Caco-2 (cell line): ENCODE results near the gene HTR3B. TPM values are rescaled to one million over a fixed set of nuclear protein-coding genes. Genes with fewer than 3 reads are reported as not detected.

Experiments used
- BruUV-seq: library from RNA; stranded (reverse); fragments of 400-500 nt; replicated peaks from 2 replicates; lab custom pipeline; 2021; lab: Mats Ljungman, UMichigan
- CTCF ChIA-PET: fragments of 300-600 bp; sonication (Branson Sonifier 250); formaldehyde crosslinking; loops from one replicate; lab custom pipeline; 2022; ENCODE audit warnings: antibody characterized with exemption; lab: Charles Lee
- POLR2A ChIA-PET: fragments of 300-600 bp; sonication (Branson Sonifier 250); formaldehyde crosslinking; loops from one replicate; lab custom pipeline; 2022; ENCODE audit warnings: antibody characterized with exemption; lab: Charles Lee
- DNase-seq, 2 experiments: peaks; one replicate each; pipeline versions ENCODE4 v3.0.0 to v3.0.0-alpha.2; 2020 to 2022
- H3K27me3 ChIP-seq: replicated peaks from 2 replicates; pipeline ENCODE4 v1.6.0; 2011; ENCODE audit warnings: low read length; ENCODE audit not compliant: control insufficient read depth, insufficient read depth
- H3K36me3 ChIP-seq: 2 replicates; pipeline ENCODE4 v1.5.1; 2011; ENCODE audit warnings: low read length; ENCODE audit not compliant: control insufficient read depth, insufficient read depth
- H3K4me1 ChIP-seq: fragments of 250-450 bp; sonication (Bioruptor Pico); 2 replicates; pipeline ENCODE4 v1.5.1; 2020; ENCODE audit warnings: mild to moderate bottlenecking
- H3K4me3 ChIP-seq: 2 replicates; pipeline ENCODE4 v1.5.1; 2011; ENCODE audit warnings: low read depth, mild to moderate bottlenecking, control low read depth, low read length
- H3K9me3 ChIP-seq: fragments of 250-450 bp; sonication (Bioruptor Pico); 2 replicates; pipeline ENCODE4 v1.5.1; 2020; ENCODE audit warnings: mild to moderate bottlenecking, moderate library complexity
- H3K27ac Mint-ChIP-seq: one replicate; pipeline ENCODE4 v1.8.0; 2022; ENCODE audit warnings: mixed read lengths; ENCODE audit not compliant: unreplicated experiment
- H3K27me3 Mint-ChIP-seq: one replicate; pipeline ENCODE4 v1.8.0; 2022; ENCODE audit warnings: mixed read lengths; ENCODE audit not compliant: insufficient read depth, unreplicated experiment
- H3K36me3 Mint-ChIP-seq: one replicate; pipeline ENCODE4 v1.8.0; 2022; ENCODE audit warnings: mild to moderate bottlenecking, mixed read lengths; ENCODE audit not compliant: insufficient read depth, unreplicated experiment
- H3K4me1 Mint-ChIP-seq: one replicate; pipeline ENCODE4 v1.8.0; 2022; ENCODE audit warnings: low read depth, mixed read lengths; ENCODE audit not compliant: unreplicated experiment
- H3K4me3 Mint-ChIP-seq: one replicate; pipeline ENCODE4 v1.8.0; 2022; ENCODE audit warnings: mild to moderate bottlenecking, moderate library complexity, mixed read lengths; ENCODE audit not compliant: unreplicated experiment
- H3K9me3 Mint-ChIP-seq: one replicate; pipeline ENCODE4 v1.8.0; 2022; ENCODE audit warnings: mixed read lengths; ENCODE audit not compliant: unreplicated experiment
- CTCF ChIP-seq, 2 experiments: fragments of 200-600 bp in 1 of 2; IDR thresholded peaks; 1 replicate in 1 of 2; 2 replicates in 1 of 2; pipeline versions ENCODE4 v1.5.1 to v1.8.0; 2011 to 2022; ENCODE audit warnings: antibody characterized with exemption in 1 of 2, control low read depth in 1 of 2, inconsistent platforms in 1 of 2, low read depth in 1 of 2, low read length in 1 of 2, mild to moderate bottlenecking in 1 of 2, moderate library complexity in 1 of 2; ENCODE audit not compliant: insufficient read depth in 1 of 2, severe bottlenecking in 1 of 2, unreplicated experiment in 1 of 2
- intact Hi-C: fragments of 100-400 bp; cut with micrococcal nuclease; formaldehyde crosslinking; loops from one replicate; pipeline ENCODE4 v1.10.0; 2022; ENCODE audit not compliant: unreplicated experiment
- total RNA-seq: library from RNA; stranded (reverse); gene quantifications from 2 replicates; pipeline ENCODE4 v1.2.3, GENCODE V29; 2022

HTR3B gene
- total RNA-seq, 1 experiment from 2014 or later = not detected

- Mint-ChIP-seq H3K27me3 (peaks cover 34% of the 10 kb centered on the region), H3K27ac (no peak overlapping the region)
- CTCF ChIA-PET = no interaction called here
Measured at GRCh38 chr11:113954235-113954634, 49.6 kb downstream of the HTR3B start.

DNA sequence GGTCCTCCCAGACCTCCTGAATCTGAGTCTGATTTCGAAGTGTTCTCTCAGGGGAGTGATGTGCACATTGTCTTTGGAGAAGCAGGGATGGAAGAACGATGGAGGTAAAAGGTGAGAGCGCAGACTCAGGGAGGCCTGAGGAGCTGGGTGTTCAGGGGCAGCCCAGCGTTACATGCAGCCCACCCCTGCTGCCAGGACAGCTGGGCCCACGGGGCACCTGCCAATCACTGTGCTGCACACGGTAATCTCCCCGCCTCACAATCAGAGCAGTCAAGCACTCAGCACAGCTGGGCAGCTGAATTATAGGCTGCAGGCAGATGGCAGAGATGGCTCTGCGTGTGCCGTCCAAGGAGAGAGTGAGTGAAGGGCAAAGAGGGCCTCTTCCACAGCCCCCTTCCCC, 52.4 kb downstream of the HTR3B start:
- POLR2A ChIA-PET = no interaction called here
- no peaks in the 10 kb centered on the region for H3K36me3 ChIP-seq
- H3K4me1 ChIP-seq = no peaks in the 10 kb centered on the region
- H3K4me3 Mint-ChIP-seq = no peak overlapping the region
- intact Hi-C loops = no loop called here
- H3K36me3 Mint-ChIP-seq = no peaks in the 10 kb centered on the region
- no peaks in the 10 kb centered on the region for H3K9me3 Mint-ChIP-seq
- no peaks in the 10 kb centered on the region for H3K9me3 ChIP-seq
- H3K4me1 Mint-ChIP-seq = no peaks in the 10 kb centered on the region
- TF ChIP-seq CTCF (IDR thresholded peaks at IDR 0.05; ENCODE audit: insufficient read depth in 1 of 2, low read depth in 1 of 2, low read length in 1 of 2, severe bottlenecking in 1 of 2, unreplicated experiment in 1 of 2) = no peak
- no TSS peak for BruUV-seq
- DNase-seq = no peak
- CTCF ChIA-PET = interaction anchor here (1.3 to 2.1 kb wide), 2 partner anchors 61 to 305 kb away, joined by 3 to 4 read pairs; no protein-coding TSS in a partner anchor
- no peak overlapping the region for H3K4me3 ChIP-seq
- H3K27ac Mint-ChIP-seq = no peak overlapping the region
- peaks cover 31% of the 10 kb centered on the region for H3K27me3 Mint-ChIP-seq
- H3K27me3 ChIP-seq = peaks cover 2% of the 10 kb centered on the region

More at GRCh38 chr11:113954235-113954634, 49.6 kb downstream of the HTR3B start:
- H3K4me3 Mint-ChIP-seq = no peak overlapping the region
- POLR2A ChIA-PET = no interaction called here
- intact Hi-C loops = no loop called here
- Histone ChIP-seq H3K27me3 (peaks cover 2% of the 10 kb centered on the region), H3K9me3 (no peaks in the 10 kb centered on the region), H3K4me3 (no peak overlapping the region), H3K36me3 (no peaks in the 10 kb centered on the region), H3K4me1 (no peaks in the 10 kb centered on the region)
- TF ChIP-seq CTCF (IDR thresholded peaks at IDR 0.05; ENCODE audit: insufficient read depth in 1 of 2, low read depth in 1 of 2, low read length in 1 of 2, severe bottlenecking in 1 of 2, unreplicated experiment in 1 of 2) = no peak
- H3K9me3 Mint-ChIP-seq = no peaks in the 10 kb centered on the region
- DNase-seq = no peak
- no peaks in the 10 kb centered on the region for H3K4me1 Mint-ChIP-seq
- no peaks in the 10 kb centered on the region for H3K36me3 Mint-ChIP-seq
- no TSS peak for BruUV-seq

DNA sequence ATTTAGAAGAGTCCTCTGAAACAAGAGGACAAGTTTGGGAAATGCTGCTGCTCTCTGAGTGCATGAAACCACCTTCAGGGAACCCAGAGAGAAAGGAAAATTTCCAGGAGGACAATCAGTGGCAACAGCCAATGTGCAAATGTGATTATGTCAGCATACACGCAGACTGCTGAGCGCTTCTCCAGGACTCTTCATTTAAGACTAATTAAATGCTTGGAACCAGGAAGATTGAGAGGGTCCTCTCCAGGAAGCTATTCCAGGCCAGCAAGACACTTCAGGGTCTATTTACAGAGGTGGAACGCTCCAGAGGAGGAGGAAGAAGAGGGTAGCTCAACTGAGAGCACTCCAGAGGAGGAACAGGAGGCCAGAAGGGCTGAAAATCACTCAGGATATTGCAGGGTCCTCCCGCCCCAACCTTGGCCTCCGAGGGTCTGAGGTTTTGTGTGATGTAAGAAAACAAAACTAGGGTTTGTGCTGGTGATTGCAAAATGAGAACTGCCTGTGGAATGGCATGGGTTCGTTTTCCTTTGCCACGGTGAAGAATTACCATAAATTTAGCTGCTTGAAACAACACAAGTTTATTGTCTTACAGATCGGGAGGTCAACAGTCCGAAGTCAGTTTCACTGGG, 56.2 kb downstream of the HTR3B start:
- Mint-ChIP-seq H3K36me3 (no peaks in the 10 kb centered on the region), H3K27ac (no peak overlapping the region), H3K27me3 (peaks cover 25% of the 10 kb centered on the region), H3K9me3 (no peaks in the 10 kb centered on the region), H3K4me1 (no peaks in the 10 kb centered on the region), H3K4me3 (no peak overlapping the region)
- peaks cover 2% of the 10 kb centered on the region for H3K27me3 ChIP-seq
- BruUV-seq = no TSS peak
- no peaks in the 10 kb centered on the region for H3K4me1 ChIP-seq
- DNase-seq = no peak
- POLR2A ChIA-PET = no interaction called here
- intact Hi-C loops = no loop called here
- H3K36me3 ChIP-seq = no peaks in the 10 kb centered on the region
- no peaks in the 10 kb centered on the region for H3K9me3 ChIP-seq
- H3K4me3 ChIP-seq = no peak overlapping the region
- no peak for TF ChIP-seq CTCF (IDR thresholded peaks at IDR 0.05; ENCODE audit: insufficient read depth in 1 of 2, low read depth in 1 of 2, low read length in 1 of 2, severe bottlenecking in 1 of 2, unreplicated experiment in 1 of 2)
- CTCF ChIA-PET = no interaction called here
